ENCODE data around the gene KCP. TPM values are rescaled to one million over a fixed set of nuclear protein-coding genes. Genes with fewer than 3 reads are reported as not detected.

Gene KCP
- total RNA-seq, 1 experiment from 2014 or later: 5.3 TPM

DNA sequence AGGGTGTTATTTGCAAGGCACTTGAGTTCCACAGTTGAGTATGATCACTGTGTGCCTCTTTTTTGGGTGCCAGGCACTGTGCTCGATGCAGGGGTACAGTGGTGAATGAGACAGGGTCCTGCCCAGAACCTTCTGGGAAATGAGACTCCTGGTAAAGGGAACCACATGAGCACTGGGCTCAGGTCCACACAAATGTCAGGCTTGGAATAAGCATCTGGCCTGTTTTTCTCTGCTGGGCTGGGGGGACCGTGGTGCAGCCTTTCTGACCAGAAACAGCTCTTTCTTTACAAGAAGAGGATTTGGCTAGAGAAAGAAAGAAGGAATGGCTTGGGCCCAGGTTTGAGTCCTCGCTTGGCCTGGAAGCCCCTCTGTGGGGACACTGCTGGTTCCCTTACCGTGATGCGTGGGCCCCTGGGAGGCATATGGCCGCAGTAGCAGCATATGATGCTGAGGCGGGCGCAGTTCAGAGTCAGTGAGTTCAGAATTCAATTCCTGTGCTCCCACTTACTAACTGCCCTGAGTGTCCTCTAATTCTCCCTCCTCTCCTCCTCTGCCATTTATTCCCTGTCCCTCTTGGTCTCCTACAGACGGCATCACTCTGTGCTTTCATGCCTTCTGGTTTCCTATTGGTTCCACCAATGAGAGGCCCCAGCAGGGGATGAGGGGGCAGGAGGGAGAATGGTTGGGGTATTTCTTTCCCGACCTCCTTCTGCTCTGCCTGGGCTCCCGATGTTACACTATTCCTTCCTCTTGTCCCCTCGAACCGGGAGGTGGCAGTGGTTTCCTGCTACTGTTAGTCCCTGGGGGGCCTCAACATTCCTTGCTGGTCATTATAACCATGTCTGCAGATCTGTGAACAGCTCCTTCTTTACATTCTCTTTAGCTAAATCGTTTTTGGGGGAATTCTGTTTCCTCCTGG lies 9.6 kb upstream of the KCP start:
- H3K4me1 Mint-ChIP-seq: peaks cover 18 to 38% of the 10 kb centered on the region in 2 experiments
- H3K27me3 Mint-ChIP-seq (ENCODE audit: low read depth): peaks cover 15% of the 10 kb centered on the region
- H3K27ac Mint-ChIP-seq: no peak overlapping the region
- H3K27ac ChIP-seq (ENCODE audit: insufficient read length, low read depth, low read length): no peak overlapping the region
- H2BK20ac ChIP-seq (ENCODE audit: low read depth, low read length, poor library complexity, severe bottlenecking): no peak overlapping the region
- no peak overlapping the region for H3K4ac ChIP-seq (ENCODE audit: low read depth, low read length)
- H4K8ac ChIP-seq (replicated peaks; ENCODE audit: insufficient read length, low read depth, low read length): no peak overlapping the region
- WGBS (ENCODE audit: extremely low coverage, insufficient read length, low lambda C conversion rate): no CpG with 5 or more reads among the region's 14 CpGs
- no peak overlapping the region for H3K9ac ChIP-seq (ENCODE audit: extremely low read depth, insufficient read length, low read length)
- no peak overlapping the region for H3K4me3 Mint-ChIP-seq
- H3K4me2 ChIP-seq (ENCODE audit: insufficient read depth, insufficient read length, low read length): no peak overlapping the region
- H3K14ac ChIP-seq (ENCODE audit: insufficient read depth, low read length): no peak overlapping the region
- no peak overlapping the region for H2AK5ac ChIP-seq (ENCODE audit: insufficient read length, low read length)
- H3K27me3 ChIP-seq (ENCODE audit: insufficient read depth, low read length): peaks cover 3% of the 10 kb centered on the region; the same call in 1 of the 2 replicates
- no peaks in the 10 kb centered on the region for H3K79me1 ChIP-seq (ENCODE audit: insufficient read depth, low read depth, low read length, poor library complexity, severe bottlenecking)
- H3K79me2 ChIP-seq (ENCODE audit: insufficient read depth, low read length): no peaks in the 10 kb centered on the region
- H3K23me2 ChIP-seq (ENCODE audit: insufficient read length, low read depth, low read length, poor library complexity, severe bottlenecking): peaks cover 13% of the 10 kb centered on the region
- no peak overlapping the region for H2BK12ac ChIP-seq (ENCODE audit: insufficient read length, low read depth, low read length)
- no peak overlapping the region for H3K56ac ChIP-seq (ENCODE audit: insufficient read length, low read depth, low read length)
- no peak overlapping the region for H3K23ac ChIP-seq (ENCODE audit: insufficient read length, low read depth, low read length)
- no peak overlapping the region for H3K18ac ChIP-seq (ENCODE audit: insufficient read length, low read depth, low read length)
- TF ChIP-seq, protein P1, sequence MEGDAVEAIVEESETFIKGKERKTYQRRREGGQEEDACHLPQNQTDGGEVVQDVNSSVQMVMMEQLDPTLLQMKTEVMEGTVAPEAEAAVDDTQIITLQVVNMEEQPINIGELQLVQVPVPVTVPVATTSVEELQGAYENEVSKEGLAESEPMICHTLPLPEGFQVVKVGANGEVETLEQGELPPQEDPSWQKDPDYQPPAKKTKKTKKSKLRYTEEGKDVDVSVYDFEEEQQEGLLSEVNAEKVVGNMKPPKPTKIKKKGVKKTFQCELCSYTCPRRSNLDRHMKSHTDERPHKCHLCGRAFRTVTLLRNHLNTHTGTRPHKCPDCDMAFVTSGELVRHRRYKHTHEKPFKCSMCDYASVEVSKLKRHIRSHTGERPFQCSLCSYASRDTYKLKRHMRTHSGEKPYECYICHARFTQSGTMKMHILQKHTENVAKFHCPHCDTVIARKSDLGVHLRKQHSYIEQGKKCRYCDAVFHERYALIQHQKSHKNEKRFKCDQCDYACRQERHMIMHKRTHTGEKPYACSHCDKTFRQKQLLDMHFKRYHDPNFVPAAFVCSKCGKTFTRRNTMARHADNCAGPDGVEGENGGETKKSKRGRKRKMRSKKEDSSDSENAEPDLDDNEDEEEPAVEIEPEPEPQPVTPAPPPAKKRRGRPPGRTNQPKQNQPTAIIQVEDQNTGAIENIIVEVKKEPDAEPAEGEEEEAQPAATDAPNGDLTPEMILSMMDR (conservative IDR thresholded peaks at IDR 0.05): no peak; the same call in 2 of the 3 replicates
- H3K4me1 ChIP-seq (ENCODE audit: insufficient read depth, low read length): no peaks in the 10 kb centered on the region; the same call in 1 of the 2 replicates
- H3T11ph ChIP-seq (ENCODE audit: low read length): no peak overlapping the region
- H2BK120ac ChIP-seq (ENCODE audit: low read depth, low read length, poor library complexity, severe bottlenecking): no peak overlapping the region
- H3K9me3 Mint-ChIP-seq: no peaks in the 10 kb centered on the region; a peak in 1 of 5 replicates
- H2AFZ ChIP-seq (ENCODE audit: low read length): no peak overlapping the region
- no peak overlapping the region for H4K5ac ChIP-seq (ENCODE audit: insufficient read length, low read depth, low read length)
- H4K20me1 ChIP-seq (ENCODE audit: control insufficient read depth, insufficient read depth, insufficient read length): no peaks in the 10 kb centered on the region
- H4K91ac ChIP-seq (ENCODE audit: insufficient read length, low read depth, low read length): no peak overlapping the region
- no peaks in the 10 kb centered on the region for H3K36me3 Mint-ChIP-seq (ENCODE audit: insufficient read depth in 1 of 3, low read depth in 3 of 3)
- H3K9me3 ChIP-seq (ENCODE audit: control insufficient read depth, low read depth, low read length): no peaks in the 10 kb centered on the region
- H2BK5ac ChIP-seq (ENCODE audit: insufficient read length, low read length): no peak overlapping the region
- peak; percentile 56 for DNase-seq
- no peak overlapping the region for H2BK15ac ChIP-seq (ENCODE audit: low read depth, low read length)
